Body of pancreas (tissue), 4 donors: ENCODE results near the gene MED16.

ENCODE experiments used
- CTCF ChIP-seq, 7 experiments: fragments of 450-650 bp in 4 of 7; fragments of 200-600 bp in 3 of 7; sonication (generic) in 3 of 7; IDR thresholded peaks; one replicate each; pipeline ENCODE4 v1.5.1; 2016 to 2019; ENCODE audit warnings: antibody characterized with exemption in 7 of 7
- POLR2A ChIP-seq, 3 donors: fragments of 450-650 bp; IDR thresholded peaks; one replicate each; pipeline ENCODE4 v1.6.1; 2016; ENCODE audit warnings: antibody characterized with exemption in 3 of 3, mild to moderate bottlenecking in 2 of 3

DNA sequence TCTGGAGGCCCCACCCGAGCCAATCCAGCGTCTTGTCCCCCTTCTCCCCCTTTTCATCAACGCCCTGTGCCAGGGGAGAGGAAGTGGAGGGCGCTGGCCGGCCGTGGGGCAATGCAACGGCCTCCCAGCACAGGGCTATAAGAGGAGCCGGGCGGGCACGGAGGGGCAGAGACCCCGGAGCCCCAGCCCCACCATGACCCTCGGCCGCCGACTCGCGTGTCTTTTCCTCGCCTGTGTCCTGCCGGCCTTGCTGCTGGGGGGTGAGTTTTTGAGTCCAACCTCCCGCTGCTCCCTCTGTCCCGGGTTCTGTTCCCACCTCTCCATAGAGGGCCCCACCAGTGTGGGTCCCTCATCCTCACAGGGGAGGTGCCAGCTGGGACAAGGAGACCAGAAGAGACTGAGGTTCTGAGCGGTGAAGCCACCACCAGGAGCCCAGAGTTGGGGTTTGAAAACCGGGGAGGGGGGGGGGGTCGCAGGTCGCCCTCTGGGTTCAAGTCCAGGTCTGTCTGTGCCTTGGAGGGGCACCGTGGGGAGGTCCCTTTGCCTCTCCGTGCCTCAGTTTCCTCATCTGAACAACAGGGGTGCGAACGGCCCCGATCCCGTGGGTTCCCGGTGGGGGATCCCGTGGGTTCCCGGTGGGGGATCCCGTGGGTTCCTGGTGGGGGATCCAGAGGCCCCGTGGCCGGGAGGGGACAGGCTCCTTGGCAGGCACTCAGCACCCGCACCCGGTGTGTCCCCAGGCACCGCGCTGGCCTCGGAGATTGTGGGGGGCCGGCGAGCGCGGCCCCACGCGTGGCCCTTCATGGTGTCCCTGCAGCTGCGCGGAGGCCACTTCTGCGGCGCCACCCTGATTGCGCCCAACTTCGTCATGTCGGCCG lies 40.6 kb downstream of the MED16 start, which contains the start of gene ELANE:
- no peak for TF ChIP-seq CTCF (IDR thresholded peaks at IDR 0.05)
- TF ChIP-seq POLR2A (IDR thresholded peaks at IDR 0.05), result no peak
